Measurements from ENCODE around the gene NKX2-4.

The NKX2-4 gene

GRCh38 chr20:21358737-21359136 is 38.6 kb downstream of the NKX2-4 start:
- Histone ChIP-seq H3K27ac (ENCODE audit: low read length) (no peak overlapping the region), H3K4me1 (ENCODE audit: control insufficient read depth in 1 of 2, insufficient read depth in 2 of 2, low read length in 2 of 2) (peaks cover 5 to 10% of the 10 kb centered on the region in 2 donors), H3K36me3 (ENCODE audit: control insufficient read depth in 1 of 2, insufficient read depth in 2 of 2, low read length in 2 of 2) (peaks cover 45 to 46% of the 10 kb centered on the region in 2 donors), H3K9me3 (ENCODE audit: control insufficient read depth in 1 of 2, low read length in 2 of 2) (no peaks in the 10 kb centered on the region), H3K4me3 (ENCODE audit: low read depth in 1 of 2, low read length in 2 of 2) (no peak overlapping the region), H3K27me3 (ENCODE audit: low read depth, low read length) (no peaks in the 10 kb centered on the region)

DNA sequence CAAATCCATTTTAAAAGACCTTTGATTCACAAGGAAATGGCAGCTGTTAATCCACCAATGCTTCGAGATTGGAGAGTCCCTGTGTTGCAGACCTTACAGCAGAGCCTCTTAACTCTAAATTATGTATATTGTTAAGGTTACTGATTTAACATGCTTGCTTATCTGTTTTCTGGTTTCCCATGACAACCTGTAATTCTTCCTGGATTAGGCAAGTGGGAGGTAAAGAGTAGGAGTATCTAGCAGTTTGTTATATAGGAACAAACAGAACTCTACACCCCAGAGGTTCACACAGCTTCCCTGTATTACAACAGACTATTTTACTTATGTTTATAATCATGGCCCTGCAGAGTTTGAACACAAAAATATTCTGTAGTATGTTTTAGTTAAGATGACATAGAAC is 39.5 kb downstream of the NKX2-4 start:
- Histone ChIP-seq H3K36me3 (ENCODE audit: control insufficient read depth in 1 of 2, insufficient read depth in 2 of 2, low read length in 2 of 2) (peaks cover 38 to 40% of the 10 kb centered on the region in 2 donors), H3K27me3 (ENCODE audit: low read depth, low read length) (no peaks in the 10 kb centered on the region), H3K27ac (ENCODE audit: low read length) (no peak overlapping the region)

GRCh38 chr20:21356386-21356785 is 40.9 kb downstream of the NKX2-4 start:
- Histone ChIP-seq H3K4me3 (ENCODE audit: low read depth in 1 of 2, low read length in 2 of 2) (no peak overlapping the region), H3K36me3 (ENCODE audit: control insufficient read depth in 1 of 2, insufficient read depth in 2 of 2, low read length in 2 of 2) (peaks cover 31 to 33% of the 10 kb centered on the region in 2 donors), H3K9me3 (ENCODE audit: control insufficient read depth in 1 of 2, low read length in 2 of 2) (no peaks in the 10 kb centered on the region), H3K4me1 (ENCODE audit: control insufficient read depth in 1 of 2, insufficient read depth in 2 of 2, low read length in 2 of 2) (peaks cover 5 to 10% of the 10 kb centered on the region in 2 donors), H3K27ac (ENCODE audit: low read length) (no peak overlapping the region), H3K27me3 (ENCODE audit: low read depth, low read length) (no peaks in the 10 kb centered on the region)

More for the DNA sequence above, 39.5 kb downstream of the NKX2-4 start:
- H3K4me1 ChIP-seq (ENCODE audit: control insufficient read depth in 1 of 2, insufficient read depth in 2 of 2, low read length in 2 of 2) = peaks cover 5 to 10% of the 10 kb centered on the region in 2 donors
- no peak overlapping the region for H3K4me3 ChIP-seq (ENCODE audit: low read depth in 1 of 2, low read length in 2 of 2)
- H3K9me3 ChIP-seq (ENCODE audit: control insufficient read depth in 1 of 2, low read length in 2 of 2) = no peaks in the 10 kb centered on the region

- H3K4me3 ChIP-seq (ENCODE audit: low read depth in 1 of 2, low read length in 2 of 2) = no peak overlapping the region
- no peaks in the 10 kb centered on the region for H3K27me3 ChIP-seq (ENCODE audit: low read depth, low read length)
- no peak overlapping the region for H3K27ac ChIP-seq (ENCODE audit: low read length)
- H3K9me3 ChIP-seq (ENCODE audit: control insufficient read depth in 1 of 2, low read length in 2 of 2) = no peaks in the 10 kb centered on the region
- H3K36me3 ChIP-seq (ENCODE audit: control insufficient read depth in 1 of 2, insufficient read depth in 2 of 2, low read length in 2 of 2) = peaks cover 31 to 34% of the 10 kb centered on the region in 2 donors
- H3K4me1 ChIP-seq (ENCODE audit: control insufficient read depth in 1 of 2, insufficient read depth in 2 of 2, low read length in 2 of 2) = peaks cover 5 to 6% of the 10 kb centered on the region in 2 donors
Observed at GRCh38 chr20:21355981-21356380, 41.3 kb downstream of the NKX2-4 start.

GRCh38 chr20:21353236-21353635 is 44.1 kb downstream of the NKX2-4 start:
- Histone ChIP-seq H3K4me1 (ENCODE audit: control insufficient read depth in 1 of 2, insufficient read depth in 2 of 2, low read length in 2 of 2) (no peaks in the 10 kb centered on the region), H3K9me3 (ENCODE audit: control insufficient read depth in 1 of 2, low read length in 2 of 2) (no peaks in the 10 kb centered on the region), H3K27ac (ENCODE audit: low read length) (no peak overlapping the region), H3K27me3 (ENCODE audit: low read depth, low read length) (no peaks in the 10 kb centered on the region), H3K4me3 (ENCODE audit: low read depth in 1 of 2, low read length in 2 of 2) (no peak overlapping the region), H3K36me3 (ENCODE audit: control insufficient read depth in 1 of 2, insufficient read depth in 2 of 2, low read length in 2 of 2) (peaks cover 22 to 25% of the 10 kb centered on the region in 2 donors)

GRCh38 chr20:21352703-21353102 is 44.6 kb downstream of the NKX2-4 start:
- Histone ChIP-seq H3K27ac (ENCODE audit: low read length) (no peak overlapping the region), H3K9me3 (ENCODE audit: control insufficient read depth in 1 of 2, low read length in 2 of 2) (no peaks in the 10 kb centered on the region), H3K4me1 (ENCODE audit: control insufficient read depth in 1 of 2, insufficient read depth in 2 of 2, low read length in 2 of 2) (no peaks in the 10 kb centered on the region), H3K4me3 (ENCODE audit: low read depth in 1 of 2, low read length in 2 of 2) (no peak overlapping the region), H3K36me3 (ENCODE audit: control insufficient read depth in 1 of 2, insufficient read depth in 2 of 2, low read length in 2 of 2) (peaks cover 24 to 27% of the 10 kb centered on the region in 2 donors), H3K27me3 (ENCODE audit: low read depth, low read length) (no peaks in the 10 kb centered on the region)

Data from muscle layer of duodenum (tissue), 2 donors.